DOHH2 (cell line): ENCODE results near the gene RFC3.

Source experiments
- H3F3A ChIP-seq: fragments of 200-600 bp; sonication (generic), shearing (Covaris generic); 2 replicates; pipeline ENCODE4 v1.6.0; 2016; ENCODE audit warnings: antibody characterized with exemption, mild to moderate bottlenecking; ENCODE audit not compliant: control insufficient read depth, insufficient read depth
- H3K27ac ChIP-seq: fragments of 200-600 bp; sonication (generic); 2 replicates; pipeline ENCODE4 v1.5.1; 2014; ENCODE audit warnings: low read depth, mild to moderate bottlenecking, low read length, moderate library complexity
- H3K27me3 ChIP-seq: fragments of 200-600 bp; sonication (generic); 2 replicates; pipeline ENCODE4 v1.6.1; 2014; ENCODE audit warnings: mild to moderate bottlenecking, low read length, mixed read lengths; ENCODE audit not compliant: control insufficient read depth
- H3K36me3 ChIP-seq: fragments of 200-600 bp; sonication (generic); 2 replicates; pipeline ENCODE4 v1.6.1; 2014; ENCODE audit warnings: mild to moderate bottlenecking, low read length, moderate library complexity, mixed read lengths; ENCODE audit not compliant: control insufficient read depth
- H3K4me1 ChIP-seq: fragments of 200-600 bp; sonication (generic); 2 replicates; pipeline ENCODE4 v1.6.1; 2014; ENCODE audit warnings: mild to moderate bottlenecking, low read length, mixed read lengths; ENCODE audit not compliant: control insufficient read depth
- H3K4me2 ChIP-seq: fragments of 200-600 bp; sonication (generic); 2 replicates; pipeline ENCODE4 v1.6.0; 2014; ENCODE audit warnings: mild to moderate bottlenecking, low read length, moderate library complexity
- H3K4me3 ChIP-seq: fragments of 200-600 bp; sonication (generic); 2 replicates; pipeline ENCODE4 v1.5.1; 2014; ENCODE audit warnings: mild to moderate bottlenecking, low read length, mixed read lengths
- H3K79me2 ChIP-seq: fragments of 200-600 bp; sonication (generic); 2 replicates; pipeline ENCODE4 v1.6.1; 2014; ENCODE audit warnings: mild to moderate bottlenecking, low read length, mixed read lengths; ENCODE audit not compliant: control insufficient read depth
- H3K9me2 ChIP-seq: fragments of 200-600 bp; sonication (generic); replicated peaks from 2 replicates; pipeline ENCODE4 v1.6.1; 2014; ENCODE audit warnings: mild to moderate bottlenecking, low read length, mixed read lengths; ENCODE audit not compliant: control insufficient read depth
- H3K9me3 ChIP-seq: fragments of 200-600 bp; sonication (generic); 2 replicates; pipeline ENCODE4 v1.6.1; 2014; ENCODE audit warnings: antibody characterized with exemption, low read length, mixed read lengths; ENCODE audit not compliant: control insufficient read depth, insufficient read depth
- H4K20me1 ChIP-seq: fragments of 200-600 bp; sonication (generic); 2 replicates; pipeline ENCODE4 v1.6.0; 2014; ENCODE audit warnings: low read depth, mild to moderate bottlenecking, antibody characterized with exemption, low read length, moderate library complexity; ENCODE audit not compliant: control insufficient read depth, insufficient read depth
- EZH2phosphoT487 ChIP-seq: fragments of 200-600 bp; sonication (generic); IDR thresholded peaks from 2 replicates; pipeline ENCODE4 v1.6.1; 2017; ENCODE audit warnings: borderline replicate concordance, mild to moderate bottlenecking, antibody characterized with exemption, low read length, moderate library complexity, mixed read lengths
- TF ChIP-seq, protein P1 (sequence below): fragments of 200-600 bp; sonication (generic); IDR thresholded peaks from one replicate; pipeline ENCODE4 v1.5.1; 2014; ENCODE audit warnings: antibody characterized with exemption, mild to moderate bottlenecking, low read depth, low read length; ENCODE audit not compliant: poor library complexity, severe bottlenecking

The RFC3 gene

DNA sequence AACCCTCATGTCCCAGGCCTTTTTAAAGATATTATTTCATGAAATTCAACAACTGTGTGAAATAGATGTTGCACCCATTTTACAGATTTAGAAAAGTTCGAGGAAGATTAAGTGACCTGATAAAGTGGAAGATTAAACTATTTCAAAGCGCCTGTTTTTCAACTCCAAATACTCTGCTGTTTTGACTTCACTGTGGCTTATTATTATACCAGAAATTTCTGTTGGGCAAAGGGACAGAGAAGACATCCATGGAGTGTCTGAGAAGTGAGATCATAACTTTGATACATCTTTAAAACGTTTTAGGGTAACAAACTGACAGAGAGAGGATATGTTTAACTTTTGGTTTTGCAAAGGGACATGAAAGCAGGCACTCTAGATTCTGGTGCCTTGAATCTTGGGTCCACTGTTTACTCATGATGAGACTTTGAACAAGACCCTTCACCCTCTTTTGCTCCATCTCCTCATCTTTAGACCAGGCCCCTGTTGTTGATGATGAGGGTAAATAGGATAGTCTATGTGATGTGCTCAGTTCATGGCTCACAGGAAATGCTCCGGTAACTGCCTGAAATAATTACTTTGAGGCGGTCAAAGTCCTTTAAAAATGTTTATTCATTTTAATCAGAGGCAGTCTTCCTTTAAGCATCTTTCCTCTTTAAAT, 55.4 kb downstream of the RFC3 start:
- no peak for TF ChIP-seq EZH2phosphoT487
- TF ChIP-seq, protein P1, sequence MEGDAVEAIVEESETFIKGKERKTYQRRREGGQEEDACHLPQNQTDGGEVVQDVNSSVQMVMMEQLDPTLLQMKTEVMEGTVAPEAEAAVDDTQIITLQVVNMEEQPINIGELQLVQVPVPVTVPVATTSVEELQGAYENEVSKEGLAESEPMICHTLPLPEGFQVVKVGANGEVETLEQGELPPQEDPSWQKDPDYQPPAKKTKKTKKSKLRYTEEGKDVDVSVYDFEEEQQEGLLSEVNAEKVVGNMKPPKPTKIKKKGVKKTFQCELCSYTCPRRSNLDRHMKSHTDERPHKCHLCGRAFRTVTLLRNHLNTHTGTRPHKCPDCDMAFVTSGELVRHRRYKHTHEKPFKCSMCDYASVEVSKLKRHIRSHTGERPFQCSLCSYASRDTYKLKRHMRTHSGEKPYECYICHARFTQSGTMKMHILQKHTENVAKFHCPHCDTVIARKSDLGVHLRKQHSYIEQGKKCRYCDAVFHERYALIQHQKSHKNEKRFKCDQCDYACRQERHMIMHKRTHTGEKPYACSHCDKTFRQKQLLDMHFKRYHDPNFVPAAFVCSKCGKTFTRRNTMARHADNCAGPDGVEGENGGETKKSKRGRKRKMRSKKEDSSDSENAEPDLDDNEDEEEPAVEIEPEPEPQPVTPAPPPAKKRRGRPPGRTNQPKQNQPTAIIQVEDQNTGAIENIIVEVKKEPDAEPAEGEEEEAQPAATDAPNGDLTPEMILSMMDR: no peak
- H3K27ac ChIP-seq: no peak overlapping the region
- H3K9me3 ChIP-seq: no peaks in the 10 kb centered on the region
- no peaks in the 10 kb centered on the region for H4K20me1 ChIP-seq
- no peak overlapping the region for H3K4me2 ChIP-seq
- H3F3A ChIP-seq: no peaks in the 10 kb centered on the region
- no peak overlapping the region for H3K4me3 ChIP-seq
- no peaks in the 10 kb centered on the region for H3K27me3 ChIP-seq
- H3K4me1 ChIP-seq: no peaks in the 10 kb centered on the region
- H3K36me3 ChIP-seq: no peaks in the 10 kb centered on the region
- H3K9me2 ChIP-seq: no peaks in the 10 kb centered on the region
- H3K79me2 ChIP-seq: no peaks in the 10 kb centered on the region

DNA sequence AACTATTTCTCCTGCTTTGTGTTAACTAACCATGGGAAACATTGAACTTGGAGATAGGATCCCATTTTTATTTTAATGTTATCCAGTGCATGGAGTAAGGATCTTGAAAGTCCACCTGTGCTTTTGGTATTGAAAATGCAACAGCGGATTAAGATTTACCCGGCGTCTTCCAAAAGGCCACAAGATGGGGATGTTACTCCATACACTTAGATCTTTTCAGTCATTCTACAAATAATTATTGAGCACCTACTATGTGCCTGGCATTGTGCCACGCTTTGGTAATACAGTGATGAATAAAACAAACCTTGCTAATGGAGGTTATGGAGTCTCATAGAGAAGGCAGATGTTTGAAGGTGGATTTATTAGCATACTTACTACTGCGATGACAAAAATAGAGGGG, 56.9 kb downstream of the RFC3 start:
- no peaks in the 10 kb centered on the region for H3K9me2 ChIP-seq
- H3K9me3 ChIP-seq: no peaks in the 10 kb centered on the region
- no peak for TF ChIP-seq EZH2phosphoT487
- TF ChIP-seq, protein P1: no peak
- H3K4me2 ChIP-seq: no peak overlapping the region
- H3F3A ChIP-seq: no peaks in the 10 kb centered on the region
- no peaks in the 10 kb centered on the region for H3K36me3 ChIP-seq
- no peaks in the 10 kb centered on the region for H4K20me1 ChIP-seq
- H3K4me1 ChIP-seq: no peaks in the 10 kb centered on the region
- no peaks in the 10 kb centered on the region for H3K27me3 ChIP-seq
- H3K79me2 ChIP-seq: no peaks in the 10 kb centered on the region
- no peak overlapping the region for H3K27ac ChIP-seq
- no peak overlapping the region for H3K4me3 ChIP-seq

DNA sequence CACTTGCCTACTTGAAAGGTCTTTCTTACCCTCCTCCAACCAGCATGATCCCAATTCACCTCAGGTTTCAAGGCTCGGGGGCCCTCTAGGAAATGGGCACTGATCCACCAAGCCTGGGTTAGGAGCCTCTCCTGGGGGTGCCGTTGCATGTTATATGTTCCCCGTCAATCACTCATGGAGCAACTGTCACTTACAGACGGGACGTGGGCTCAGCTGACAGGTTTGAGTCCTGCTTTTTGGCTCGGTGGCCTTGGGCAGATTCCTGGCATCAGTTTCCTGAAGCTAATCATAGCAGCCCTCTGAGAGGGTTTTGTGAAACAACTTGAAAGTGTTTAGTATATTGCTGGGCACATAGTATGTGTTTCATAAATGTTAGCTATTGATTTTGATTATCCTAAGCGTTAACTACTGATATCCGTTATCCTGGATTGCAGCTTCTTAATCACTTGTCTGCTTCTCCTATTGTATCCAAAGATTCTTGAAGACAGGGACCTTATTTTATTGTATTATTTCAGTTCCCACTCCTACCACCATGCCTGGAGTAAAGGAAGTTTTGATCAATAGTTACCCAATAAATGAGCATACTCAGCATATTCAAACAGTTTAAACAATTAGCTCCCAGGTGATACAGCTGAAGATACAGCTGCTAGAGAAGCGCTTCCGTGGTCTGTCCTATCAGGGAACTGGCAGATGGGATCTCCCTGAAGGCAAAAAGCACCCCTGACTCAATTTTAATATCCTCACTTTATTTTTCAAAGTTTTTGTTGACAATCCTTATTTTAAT, 57.9 kb downstream of the RFC3 start:
- no peaks in the 10 kb centered on the region for H3F3A ChIP-seq
- H3K9me3 ChIP-seq: no peaks in the 10 kb centered on the region
- H3K4me2 ChIP-seq: no peak overlapping the region
- no peaks in the 10 kb centered on the region for H3K36me3 ChIP-seq
- H4K20me1 ChIP-seq: no peaks in the 10 kb centered on the region
- H3K4me1 ChIP-seq: no peaks in the 10 kb centered on the region
- H3K4me3 ChIP-seq: no peak overlapping the region
- no peak overlapping the region for H3K27ac ChIP-seq
- H3K9me2 ChIP-seq: no peaks in the 10 kb centered on the region
- TF ChIP-seq EZH2phosphoT487: no peak
- TF ChIP-seq, protein P1: no peak
- H3K79me2 ChIP-seq: no peaks in the 10 kb centered on the region
- no peaks in the 10 kb centered on the region for H3K27me3 ChIP-seq
